GM18861 (cell line): ENCODE results near the gene UBN1.
"Not testable (repeated sequence)": the region's sequence is repeated elsewhere in the genome, so short reads cannot be mapped to it uniquely, and the experiment has no call there.

Experiments
- ATAC-seq: cut with Tn5 transposase; IDR thresholded peaks from one replicate; pipeline ENCODE4 v1.9.1; 2021; ENCODE audit not compliant: unreplicated experiment

Gene UBN1

DNA sequence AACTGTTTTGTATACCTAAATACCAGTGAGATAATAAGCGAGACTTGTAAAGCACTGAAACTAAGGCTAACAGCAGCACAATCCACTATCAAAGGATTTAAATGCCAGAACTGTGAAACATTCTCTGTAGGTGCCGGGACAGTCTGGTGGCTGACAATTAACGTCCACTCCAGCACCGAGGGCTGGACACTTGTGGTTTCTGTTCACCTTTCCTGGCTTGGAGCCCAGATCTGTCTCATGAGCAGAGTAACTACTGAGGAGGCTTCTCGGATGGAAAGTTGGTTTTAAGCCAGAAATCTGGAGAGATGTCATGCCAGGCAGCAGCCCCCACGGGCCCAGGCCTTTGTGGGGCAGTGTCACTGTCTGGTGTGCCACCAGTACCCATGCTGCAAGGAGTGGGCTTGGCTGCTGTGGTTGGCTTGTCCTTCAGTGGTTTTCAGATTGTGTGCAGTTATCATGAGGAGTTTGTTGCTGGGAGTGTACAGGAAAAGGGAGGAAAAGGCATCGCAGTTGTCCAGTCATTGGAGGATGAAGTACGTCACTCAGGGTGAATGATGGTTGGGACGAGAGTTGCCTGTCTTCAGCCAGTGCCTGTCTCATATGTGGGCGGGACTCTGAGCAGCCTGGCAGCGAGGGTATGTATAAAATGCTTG, 35.5 kb downstream of the UBN1 start:
- no peak for ATAC-seq

DNA sequence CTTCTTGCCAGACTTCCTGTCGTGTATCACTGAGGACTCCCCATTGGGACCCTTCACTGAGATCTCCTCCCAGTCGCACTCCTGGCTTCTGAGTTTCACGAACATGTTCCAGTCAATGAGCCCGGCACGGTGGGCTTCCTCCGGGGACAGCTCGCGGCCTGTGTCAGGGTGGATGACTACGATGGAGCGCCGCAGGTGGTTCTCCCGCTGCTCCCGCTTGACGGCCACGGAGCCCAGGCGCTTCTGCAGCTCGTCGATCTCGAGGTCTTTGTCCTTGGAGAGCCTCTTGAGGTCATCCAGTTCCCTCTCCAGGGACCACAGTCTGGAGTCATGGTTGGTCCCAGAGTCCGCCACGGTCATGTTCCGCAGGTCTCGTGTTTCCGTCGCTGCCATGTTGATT, 36.2 kb downstream of the UBN1 start:
- ATAC-seq, result no peak

DNA sequence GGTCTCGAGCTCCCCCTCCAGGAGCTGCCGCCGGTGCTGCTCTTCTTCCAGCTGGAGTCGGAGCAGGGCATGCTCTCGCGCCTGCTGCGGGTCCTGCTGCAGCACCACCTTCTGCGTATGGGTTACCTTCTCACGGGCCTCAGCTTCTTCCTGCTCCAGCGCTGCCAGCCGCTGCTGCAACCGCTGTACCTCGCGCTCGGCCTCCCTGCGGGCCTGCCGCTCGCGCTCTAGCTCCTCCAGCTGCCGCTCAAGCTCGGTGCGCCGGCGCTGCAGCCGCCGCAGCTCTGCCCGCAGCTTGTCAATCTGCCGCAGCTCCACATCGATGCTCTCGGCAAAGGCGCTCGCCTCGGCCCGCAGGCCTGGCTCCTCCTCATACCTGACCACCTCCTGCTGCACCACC, 36.9 kb downstream of the UBN1 start:
- no peak for ATAC-seq

DNA sequence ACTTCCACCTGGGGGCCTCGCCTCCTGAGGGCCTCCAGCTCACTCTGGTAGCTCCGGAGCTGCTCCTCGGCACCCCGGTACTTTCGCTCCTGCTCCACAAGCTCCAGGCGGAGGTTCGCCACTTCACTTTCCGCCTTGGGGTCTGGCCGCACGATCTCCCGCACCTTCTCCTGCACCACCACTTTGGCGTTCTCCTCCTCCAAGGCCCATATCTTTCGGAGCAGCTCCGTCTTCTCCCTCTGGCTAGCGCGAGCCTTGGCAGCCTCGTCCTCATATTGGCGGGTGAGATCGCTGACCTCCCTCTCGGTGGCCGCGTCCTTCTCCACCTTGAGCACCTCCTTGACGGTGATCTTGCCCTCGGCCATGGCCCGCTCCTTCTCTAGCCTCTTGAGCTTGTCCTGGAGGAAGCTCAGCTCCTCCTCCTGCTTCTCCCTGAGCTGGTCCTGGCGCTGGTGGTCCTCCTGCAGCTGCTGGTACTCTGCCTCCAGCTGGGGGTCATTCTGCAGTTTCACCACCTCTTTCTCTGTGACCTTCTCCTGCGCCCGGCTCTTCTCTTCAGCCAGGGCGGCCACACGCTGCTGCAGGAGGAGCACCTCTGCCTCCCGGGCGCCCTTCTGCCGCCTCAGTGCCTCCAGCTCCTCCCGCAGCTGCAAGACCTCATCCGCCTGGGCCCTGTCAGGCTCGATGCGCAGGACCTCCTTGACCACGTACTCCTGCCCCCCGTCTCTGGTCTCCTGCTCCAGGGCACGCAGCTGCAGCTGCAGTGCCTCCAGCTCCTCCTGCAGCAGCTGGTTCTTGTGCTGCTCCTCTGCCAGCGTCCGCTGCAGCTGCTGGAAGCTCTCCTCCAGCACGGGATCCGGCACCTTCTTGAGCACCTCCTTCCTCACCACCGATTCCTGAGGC, 37.9 kb downstream of the UBN1 start:
- no peak for ATAC-seq

DNA sequence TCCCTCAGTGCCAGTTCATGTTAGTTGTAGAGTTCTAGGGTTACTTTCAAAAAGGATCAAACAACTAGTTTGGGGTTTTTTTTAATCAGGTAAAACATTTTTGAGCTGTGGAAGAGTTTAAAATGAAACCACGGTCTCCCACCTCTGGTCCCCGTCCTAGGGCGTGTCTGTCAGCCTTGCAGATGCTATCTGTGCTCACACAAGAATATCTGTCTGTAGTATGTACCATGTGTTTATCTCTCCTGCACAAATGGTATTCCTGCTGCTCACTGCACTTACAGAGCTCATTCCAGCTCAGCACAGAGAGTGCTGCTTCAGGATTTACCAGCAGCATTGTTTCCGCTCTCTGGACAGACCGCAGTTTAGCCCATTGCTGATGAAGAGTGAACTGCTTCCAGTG, 38.9 kb downstream of the UBN1 start:
- no peak for ATAC-seq

DNA sequence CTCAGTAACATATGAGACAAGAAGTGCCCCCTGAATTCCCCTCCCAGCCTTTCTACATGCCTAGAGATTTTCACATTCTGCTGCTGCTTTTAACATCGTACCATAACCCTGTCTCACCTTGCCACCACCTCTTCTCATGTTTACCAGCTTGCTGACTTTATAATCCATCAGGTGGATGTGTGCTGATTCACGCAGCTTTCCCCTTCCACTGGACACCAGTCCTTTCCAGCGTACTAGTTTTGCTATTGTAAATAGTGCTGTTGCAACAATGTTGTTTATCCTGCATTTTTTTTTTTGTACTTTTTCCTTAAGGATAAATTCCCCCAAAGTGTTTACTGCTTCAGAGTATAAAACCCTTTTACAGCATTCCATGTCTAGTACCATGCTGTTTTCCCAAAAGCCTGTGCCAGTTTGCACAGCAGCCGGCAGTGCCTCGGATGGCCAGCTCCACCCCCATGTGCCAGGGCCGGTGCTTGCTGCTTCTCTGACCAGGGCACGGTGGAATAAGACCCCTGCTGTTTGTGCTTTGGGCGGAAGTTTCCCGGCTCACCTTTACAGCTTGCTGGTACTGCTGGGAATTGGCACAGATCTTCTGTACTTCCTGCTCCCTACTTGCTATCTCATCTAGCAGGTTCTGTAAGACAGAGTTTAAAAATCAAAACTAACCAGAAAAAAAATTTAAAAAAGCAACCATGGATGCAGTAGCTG, 41.3 kb downstream of the UBN1 start:
- ATAC-seq, result no peak

DNA sequence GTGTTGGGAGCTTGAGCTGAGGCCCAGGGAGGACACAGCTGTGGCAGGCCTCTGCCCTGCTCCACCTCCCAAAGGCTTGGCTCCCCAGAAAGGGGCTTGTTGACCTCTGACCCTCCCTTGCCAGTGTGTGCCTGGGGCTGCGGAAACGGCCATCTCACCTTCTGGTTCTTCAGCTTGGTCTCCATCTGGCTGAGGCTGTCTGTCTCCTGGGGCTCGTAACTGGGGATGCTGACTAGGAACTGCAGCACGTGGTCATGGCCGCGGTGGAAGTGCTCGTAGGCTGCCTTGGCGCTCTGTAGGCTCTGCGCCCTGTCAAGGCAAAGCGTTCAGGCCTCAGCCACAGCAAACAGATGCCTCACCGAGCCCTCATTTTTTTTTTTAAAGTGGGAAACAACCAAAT, 42.7 kb downstream of the UBN1 start:
- ATAC-seq, result no peak

DNA sequence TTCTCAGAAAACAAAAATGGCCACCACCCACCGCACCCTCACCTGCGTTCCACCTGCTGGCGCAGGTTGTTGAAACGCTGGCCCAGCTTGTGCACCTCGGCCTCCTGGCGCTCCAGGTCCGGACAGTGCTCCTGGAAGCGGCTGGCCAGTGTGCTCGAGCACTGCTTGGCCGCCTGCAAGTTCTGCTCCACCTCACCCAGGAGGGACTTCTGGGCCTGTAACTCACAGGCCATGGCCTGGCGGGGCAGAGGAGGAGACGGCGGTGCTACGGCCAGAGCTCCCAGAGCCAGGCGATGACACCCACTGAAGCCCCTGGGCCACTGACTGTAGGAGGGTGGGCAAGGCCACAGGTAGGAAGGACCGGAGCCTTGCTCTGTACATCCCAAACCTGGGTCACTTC, 43.4 kb downstream of the UBN1 start:
- no peak for ATAC-seq

DNA sequence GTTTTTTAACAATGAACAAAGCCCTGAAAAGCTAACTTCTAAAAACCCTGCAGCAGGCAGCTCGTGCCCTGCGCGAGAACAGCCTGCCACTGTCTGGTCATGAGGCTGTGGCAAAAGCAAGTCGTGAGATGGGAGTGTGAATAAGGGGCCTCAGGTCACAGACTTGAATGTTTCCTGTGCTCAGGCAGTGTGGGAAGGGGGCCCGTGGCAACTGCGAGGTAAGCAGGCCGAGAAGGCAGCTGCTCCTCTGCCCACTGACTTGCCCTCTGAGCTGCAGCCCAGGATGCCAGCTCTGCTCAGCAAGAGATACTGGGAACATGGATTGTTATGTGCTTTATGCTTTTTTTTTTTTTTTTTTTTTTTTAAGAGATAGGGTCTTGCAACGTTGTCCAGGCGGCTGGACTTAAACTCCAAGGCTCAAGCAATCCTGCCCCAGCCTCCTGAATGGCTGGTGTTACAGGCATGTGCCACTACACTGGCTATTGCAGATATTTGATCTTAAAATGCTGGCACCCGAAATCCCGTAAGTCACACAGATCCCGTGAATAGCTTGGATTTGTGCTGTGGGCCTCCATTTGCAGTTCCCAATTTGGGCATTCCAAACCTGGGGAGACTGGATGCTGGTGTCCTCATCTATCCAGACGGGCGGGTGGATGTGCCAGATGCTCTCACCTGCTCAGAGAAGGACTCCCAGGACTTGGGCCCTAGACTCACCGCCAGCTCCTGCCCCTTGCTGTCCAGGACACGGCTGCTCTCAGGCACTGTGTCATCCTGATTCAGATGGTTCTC, 44.0 kb downstream of the UBN1 start:
- no peak for ATAC-seq

DNA sequence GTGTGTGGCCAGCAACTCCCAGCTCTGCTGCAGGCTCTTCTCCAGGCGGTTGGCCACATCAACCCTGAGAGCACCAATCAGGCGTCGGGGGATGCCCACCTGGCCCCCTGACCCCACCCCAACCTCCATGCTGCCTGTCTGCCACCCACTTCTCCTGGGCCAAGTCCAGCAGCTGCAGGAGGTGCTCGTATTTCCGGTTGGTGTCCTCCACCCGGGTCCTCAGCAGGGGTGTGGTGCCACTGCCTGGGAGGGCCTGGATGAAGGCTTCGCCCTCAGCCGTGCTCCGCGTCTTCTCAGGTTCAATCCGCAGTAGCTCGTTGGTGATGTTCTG, 44.6 kb downstream of the UBN1 start:
- no peak for ATAC-seq

DNA sequence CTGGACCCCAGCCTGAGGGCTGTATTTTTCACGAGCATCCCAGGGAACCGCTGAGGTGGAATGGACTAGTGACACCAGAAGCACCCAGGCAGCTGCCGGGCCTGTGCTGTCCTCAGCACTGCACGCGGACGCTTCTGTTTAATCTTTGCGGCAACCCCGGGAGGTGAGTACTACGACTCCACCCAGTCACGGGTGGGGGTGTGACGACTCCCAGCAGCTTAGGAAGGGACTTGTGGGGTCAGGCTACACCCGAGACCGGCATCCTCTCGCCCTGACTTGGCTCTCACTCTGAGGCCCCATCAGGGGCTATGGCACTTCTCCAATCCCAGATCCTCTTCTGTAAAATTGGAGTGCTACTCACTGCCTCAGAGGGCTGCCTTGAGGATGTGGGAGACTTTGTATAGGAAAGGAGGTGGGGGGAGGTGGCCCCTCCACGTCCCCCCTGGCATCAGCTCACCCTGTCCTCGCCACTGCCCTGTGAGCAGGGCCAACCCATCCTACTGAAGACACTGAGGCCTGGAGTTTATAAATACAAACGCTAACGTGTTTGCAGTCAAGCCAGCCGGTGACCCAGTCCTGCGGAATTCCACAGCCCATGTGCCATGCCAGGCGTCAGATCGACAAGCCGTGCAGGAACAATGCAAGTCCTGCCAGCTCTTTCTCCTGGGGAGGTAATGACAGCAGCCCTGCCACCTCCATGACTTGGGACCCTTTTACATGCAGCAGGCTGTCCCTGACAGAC, 45.3 kb downstream of the UBN1 start:
- ATAC-seq, result no peak

DNA sequence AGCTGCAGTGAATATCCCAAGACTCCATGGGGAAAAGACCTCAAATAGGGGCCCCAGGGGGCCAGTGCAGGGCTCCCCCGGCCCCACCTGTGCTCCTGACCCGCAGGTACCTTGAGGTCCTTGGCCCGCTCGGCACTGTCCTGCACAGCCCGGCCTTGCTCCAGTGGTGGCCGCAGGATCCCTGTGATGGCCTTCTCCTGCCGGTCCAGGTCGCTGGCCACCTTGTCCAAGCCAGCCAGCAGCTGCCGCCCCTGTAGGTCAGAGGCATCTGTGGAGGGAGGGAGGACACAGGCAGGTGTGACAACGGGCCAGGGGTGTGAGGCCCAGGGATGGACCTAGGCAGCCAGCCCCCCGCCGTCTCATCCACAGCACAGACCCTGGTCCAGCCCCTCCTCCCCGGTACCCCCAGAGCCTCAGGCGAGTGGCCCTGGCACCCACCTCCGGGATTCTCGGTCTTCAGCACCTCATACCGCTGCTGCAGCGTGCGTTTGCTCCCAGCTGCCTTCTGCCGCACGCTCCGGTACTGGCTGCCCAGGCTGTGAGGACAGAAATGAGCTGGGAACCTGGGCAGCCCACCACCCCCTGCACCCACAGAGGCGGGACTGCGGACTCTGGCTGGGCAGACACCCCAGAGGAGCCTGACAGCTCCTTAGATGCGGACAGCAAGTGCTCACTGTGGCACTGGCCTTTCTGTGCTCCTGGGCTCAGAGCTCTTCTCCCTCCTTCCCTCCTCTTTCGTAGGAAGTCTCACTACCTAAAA, 46.0 kb downstream of the UBN1 start:
- ATAC-seq, result no peak

DNA sequence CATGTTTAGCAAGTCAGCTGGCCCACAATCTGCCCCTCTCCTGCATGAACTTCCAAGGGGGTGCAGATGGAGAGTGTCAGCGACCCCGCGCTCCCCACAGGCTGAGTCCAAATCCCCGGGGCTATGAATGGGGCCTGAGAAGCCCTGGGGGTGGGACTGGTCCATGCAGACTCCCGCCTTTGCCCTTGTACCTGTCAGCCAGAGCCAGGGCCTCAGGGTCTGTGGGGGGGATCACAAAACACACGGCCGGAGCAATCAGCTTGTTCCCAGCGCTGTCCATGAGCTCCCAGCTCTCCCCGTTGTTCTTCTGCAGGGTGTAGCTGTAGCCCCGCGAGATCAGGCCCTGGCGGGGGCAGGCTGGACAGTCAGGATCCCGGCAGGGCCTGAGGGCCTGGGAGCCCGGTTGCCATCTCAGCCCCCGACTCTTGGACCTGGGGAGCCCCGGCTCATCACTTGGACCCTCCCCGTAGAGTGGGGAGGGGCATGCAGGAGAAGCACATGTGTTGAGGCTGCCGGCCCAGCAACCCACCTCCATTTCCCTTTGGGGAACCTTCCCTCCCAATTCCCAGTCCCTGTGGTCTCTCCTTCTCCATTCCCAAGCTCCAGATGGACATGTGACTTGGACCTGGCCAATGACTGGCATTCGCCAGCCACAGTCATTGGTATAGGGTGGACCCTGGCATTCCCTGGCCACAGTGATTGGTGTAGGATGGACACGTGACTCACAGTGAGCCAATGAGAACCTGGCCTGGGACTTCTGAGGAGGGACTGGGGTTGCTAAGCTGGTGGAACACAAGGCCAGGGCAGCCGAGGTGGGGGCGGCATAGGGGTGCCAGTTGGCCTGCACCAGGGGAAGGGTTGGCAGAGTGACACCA, 47.2 kb downstream of the UBN1 start:
- no peak for ATAC-seq

DNA sequence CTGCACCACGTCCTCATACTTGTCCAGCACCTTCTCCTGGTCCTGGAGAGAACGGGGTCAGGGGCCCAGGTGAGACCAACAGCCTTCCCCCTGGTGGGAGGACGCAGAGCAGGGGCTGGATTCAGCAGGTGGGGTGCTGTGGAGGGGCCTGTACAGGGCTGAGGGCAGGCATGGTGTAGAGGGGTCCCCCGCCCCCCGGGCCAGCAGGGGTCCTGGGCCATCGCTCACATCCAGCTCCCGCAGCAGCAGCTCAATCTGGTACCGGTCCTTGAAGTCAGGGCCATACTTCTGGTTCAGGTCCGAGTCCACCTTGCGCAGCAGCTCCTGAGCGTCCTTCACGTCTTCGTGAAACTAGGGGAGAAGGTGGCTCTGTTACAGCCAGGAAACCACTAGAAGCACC, 48.1 kb downstream of the UBN1 start:
- ATAC-seq, result no peak

DNA sequence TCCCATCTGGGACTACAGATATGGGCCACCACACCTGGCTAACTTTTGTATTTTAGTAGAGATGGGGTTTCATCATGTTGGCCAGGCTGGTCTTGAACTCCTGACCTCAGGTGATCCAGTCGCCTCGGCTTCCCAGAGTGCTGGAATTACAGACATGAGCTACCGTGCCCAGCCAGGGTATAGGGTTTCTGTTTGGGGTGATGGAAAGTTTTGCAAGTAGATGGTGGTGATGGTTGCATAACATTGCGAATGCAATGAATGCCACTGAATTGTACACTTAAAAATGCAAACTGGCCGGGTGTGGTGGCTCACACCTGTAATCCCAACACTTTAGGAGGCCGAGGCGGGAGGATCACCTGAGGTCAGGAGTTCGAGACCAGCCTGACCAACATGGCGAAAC, 49.5 kb downstream of the UBN1 start:
- not testable (repeated sequence) for ATAC-seq

DNA sequence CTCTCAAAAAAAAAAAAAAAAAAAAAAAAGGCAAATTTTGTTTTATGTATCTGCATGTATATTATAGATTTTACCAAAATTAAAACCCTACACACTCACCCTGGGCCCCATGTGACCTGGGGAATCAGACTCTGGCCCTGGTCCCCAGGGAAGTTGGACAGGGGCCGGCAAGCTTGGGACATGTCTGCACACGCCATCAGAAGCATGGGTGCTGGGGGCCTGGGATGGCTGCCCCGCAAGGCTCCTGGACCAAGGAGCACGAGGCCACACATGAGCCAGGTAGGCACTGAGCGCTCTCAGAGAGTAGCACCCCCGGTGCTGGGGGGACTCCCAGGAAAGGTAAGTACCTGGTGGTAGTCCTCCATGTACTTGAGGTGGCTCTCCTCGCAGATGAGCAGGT, 50.0 kb downstream of the UBN1 start:
- ATAC-seq, result no peak

DNA sequence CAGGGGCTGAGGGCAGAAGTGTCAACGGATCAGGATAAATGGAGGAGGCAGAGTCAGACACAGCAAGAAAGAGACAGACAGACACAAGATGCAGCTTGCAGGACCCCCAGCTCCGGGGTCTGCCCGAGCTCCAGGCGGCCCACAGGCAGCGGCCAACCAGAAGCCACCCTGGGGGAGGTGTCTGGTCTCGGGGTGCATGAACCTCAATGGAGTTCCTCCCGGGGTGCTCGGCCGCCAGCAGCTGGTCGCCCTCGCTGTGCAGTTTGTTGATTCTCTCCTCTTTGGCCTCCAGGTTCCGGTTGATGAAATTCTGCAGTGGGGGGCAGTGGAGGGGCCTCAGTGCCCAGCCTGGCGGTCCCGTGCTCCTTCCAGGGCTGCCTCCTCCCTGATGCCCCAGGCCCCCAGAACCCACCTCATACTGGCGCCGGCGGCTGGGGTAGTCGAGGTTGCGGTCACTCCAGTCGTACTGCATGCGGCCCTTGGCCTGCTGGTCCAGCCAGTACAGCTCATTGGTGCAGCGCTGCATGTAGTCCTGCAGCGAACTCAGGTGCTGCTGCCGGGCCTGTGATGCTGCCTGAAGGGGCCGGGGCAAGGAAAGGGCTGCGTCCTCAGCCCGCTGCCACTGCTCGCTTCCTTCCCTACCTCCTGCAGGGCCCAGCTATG, 51.7 kb downstream of the UBN1 start:
- ATAC-seq, result no peak

DNA sequence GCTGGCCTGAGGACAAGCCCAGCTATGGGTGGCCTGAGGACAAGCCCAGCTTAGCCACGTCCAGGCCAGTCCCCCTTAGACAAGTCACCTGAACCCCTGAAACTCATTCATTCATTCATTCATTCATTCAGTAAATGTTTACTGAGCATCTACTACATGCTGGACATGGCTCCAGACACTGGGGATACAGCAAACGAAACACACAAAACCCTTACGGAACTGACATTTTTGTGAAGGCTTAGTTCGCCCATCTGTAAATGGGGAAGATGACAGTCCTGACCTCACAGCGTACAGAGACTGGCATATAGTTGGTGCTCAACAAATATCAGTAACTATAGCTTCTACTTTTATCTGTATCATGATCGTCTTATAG, 52.2 kb downstream of the UBN1 start:
- ATAC-seq, result no peak
